Measurements from ENCODE around the gene PRAMEF4. TPM values are rescaled to one million over a fixed set of nuclear protein-coding genes. Genes with fewer than 3 reads are reported as not detected.
"Not testable (repeated sequence)": the region's sequence is repeated elsewhere in the genome, so short reads cannot be mapped to it uniquely, and the experiment has no call there.

PRAMEF4 gene
- total RNA-seq, 1 experiment from 2014 or later: not detected

- not testable (repeated sequence) for H3K36me3 ChIP-seq (ENCODE audit: insufficient read depth, low read length); H3K79me2 ChIP-seq (ENCODE audit: low read length); H3K27me3 ChIP-seq (ENCODE audit: low read length); H3K9me3 ChIP-seq (ENCODE audit: low read length); H3K4me2 ChIP-seq (ENCODE audit: low read depth, low read length, poor library complexity, severe bottlenecking); H3K27ac ChIP-seq (ENCODE audit: low read length); H3K4me1 ChIP-seq (ENCODE audit: low read length); DNase-seq; H3K4me3 ChIP-seq (ENCODE audit: low read length); H3K9ac ChIP-seq (ENCODE audit: low read length); H4K20me1 ChIP-seq (ENCODE audit: insufficient read depth, low read depth, low read length); H3K9me2 ChIP-seq (replicated peaks; ENCODE audit: insufficient read depth, low read length); H2AFZ ChIP-seq (ENCODE audit: low read length)
These were observed 22.7 kb downstream of the PRAMEF4 start for GRCh38 chr1:12863131-12863880.

GRCh38 chr1:12856786-12857185 lies 29.2 kb downstream of the PRAMEF4 start, which contains the start of gene PRAMEF2:
TSS of gene PRAMEF2 (plus strand) at chr1:12857086. CDS start at chr1:12859010, 1,924 bp downstream.
- not testable (repeated sequence) for H3K4me1 ChIP-seq (ENCODE audit: low read length); H3K4me3 ChIP-seq (ENCODE audit: low read length); H3K4me2 ChIP-seq (ENCODE audit: low read depth, low read length, poor library complexity, severe bottlenecking); H3K9me3 ChIP-seq (ENCODE audit: low read length); H3K27me3 ChIP-seq (ENCODE audit: low read length); H3K9ac ChIP-seq (ENCODE audit: low read length); H3K27ac ChIP-seq (ENCODE audit: low read length); H3K79me2 ChIP-seq (ENCODE audit: low read length); H2AFZ ChIP-seq (ENCODE audit: low read length); H3K9me2 ChIP-seq (replicated peaks; ENCODE audit: insufficient read depth, low read length); DNase-seq; H4K20me1 ChIP-seq (ENCODE audit: insufficient read depth, low read depth, low read length); H3K36me3 ChIP-seq (ENCODE audit: insufficient read depth, low read length)

GRCh38 chr1:12851779-12852178 lies 34.2 kb downstream of the PRAMEF4 start:
- H3K4me2 ChIP-seq (ENCODE audit: low read depth, low read length, poor library complexity, severe bottlenecking): no peak overlapping the region
- H2AFZ ChIP-seq (ENCODE audit: low read length): no peak overlapping the region
- no peak for DNase-seq

GRCh38 chr1:12848620-12849019 lies 37.4 kb downstream of the PRAMEF4 start, which contains the start of gene HNRNPCL1:
TSS of gene HNRNPCL1 (minus strand) at chr1:12848720. CDS start at chr1:12848289, 431 bp downstream.
- not testable (repeated sequence) for H3K9me3 ChIP-seq (ENCODE audit: low read length); H3K27me3 ChIP-seq (ENCODE audit: low read length); H3K4me1 ChIP-seq (ENCODE audit: low read length); H3K79me2 ChIP-seq (ENCODE audit: low read length); H3K9ac ChIP-seq (ENCODE audit: low read length); H3K4me2 ChIP-seq (ENCODE audit: low read depth, low read length, poor library complexity, severe bottlenecking); H3K4me3 ChIP-seq (ENCODE audit: low read length); H3K9me2 ChIP-seq (replicated peaks; ENCODE audit: insufficient read depth, low read length); DNase-seq; H4K20me1 ChIP-seq (ENCODE audit: insufficient read depth, low read depth, low read length); H3K27ac ChIP-seq (ENCODE audit: low read length); H3K36me3 ChIP-seq (ENCODE audit: insufficient read depth, low read length); H2AFZ ChIP-seq (ENCODE audit: low read length)

More at GRCh38 chr1:12851779-12852178, 34.2 kb downstream of the PRAMEF4 start:
- H3K4me1 ChIP-seq (ENCODE audit: low read length): no peaks in the 10 kb centered on the region
- no peaks in the 10 kb centered on the region for H3K79me2 ChIP-seq (ENCODE audit: low read length)
- no peak overlapping the region for H3K27ac ChIP-seq (ENCODE audit: low read length)
- no peaks in the 10 kb centered on the region for H3K9me3 ChIP-seq (ENCODE audit: low read length)
- no peaks in the 10 kb centered on the region for H3K36me3 ChIP-seq (ENCODE audit: insufficient read depth, low read length)
- no peaks in the 10 kb centered on the region for H3K9me2 ChIP-seq (replicated peaks; ENCODE audit: insufficient read depth, low read length)
- H3K27me3 ChIP-seq (ENCODE audit: low read length): no peaks in the 10 kb centered on the region
- H3K9ac ChIP-seq (ENCODE audit: low read length): no peak overlapping the region
- H3K4me3 ChIP-seq (ENCODE audit: low read length): no peak overlapping the region
- no peaks in the 10 kb centered on the region for H4K20me1 ChIP-seq (ENCODE audit: insufficient read depth, low read depth, low read length)

DNA sequence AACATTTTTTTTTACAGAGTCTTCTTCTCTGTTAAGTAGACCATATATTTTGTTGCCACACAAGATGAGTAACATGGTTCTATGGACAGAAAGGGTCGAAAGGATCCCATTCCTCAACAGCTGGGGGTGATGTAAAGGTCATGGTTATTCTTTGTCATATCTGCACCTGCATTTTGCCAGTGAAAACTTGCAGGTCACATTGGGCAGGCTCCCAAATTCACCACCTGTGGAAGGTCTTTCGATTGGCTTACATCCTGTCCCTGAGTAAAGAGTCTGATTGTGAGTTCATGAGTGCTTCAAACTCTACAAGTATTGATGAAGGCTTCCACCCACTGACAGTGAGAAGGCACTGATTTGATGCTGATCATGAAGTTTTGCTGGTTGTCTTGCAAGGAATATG lies 52.8 kb downstream of the PRAMEF4 start:
- not testable (repeated sequence) for H3K9me2 ChIP-seq (replicated peaks; ENCODE audit: insufficient read depth, low read length); H3K36me3 ChIP-seq (ENCODE audit: insufficient read depth, low read length); DNase-seq; H3K9me3 ChIP-seq (ENCODE audit: low read length); H3K4me3 ChIP-seq (ENCODE audit: low read length); H3K27ac ChIP-seq (ENCODE audit: low read length); H3K9ac ChIP-seq (ENCODE audit: low read length); H3K27me3 ChIP-seq (ENCODE audit: low read length); H2AFZ ChIP-seq (ENCODE audit: low read length); H3K79me2 ChIP-seq (ENCODE audit: low read length); H3K4me2 ChIP-seq (ENCODE audit: low read depth, low read length, poor library complexity, severe bottlenecking); H4K20me1 ChIP-seq (ENCODE audit: insufficient read depth, low read depth, low read length); H3K4me1 ChIP-seq (ENCODE audit: low read length)

GRCh38 chr1:12831310-12831709 lies 54.7 kb downstream of the PRAMEF4 start, which contains the start of gene PRAMEF11:
TSS of gene PRAMEF11 (minus strand) at chr1:12831410. CDS start at chr1:12828789, 2,621 bp downstream.
- H3K9me2 ChIP-seq (replicated peaks; ENCODE audit: insufficient read depth, low read length); H3K9ac ChIP-seq (ENCODE audit: low read length); H4K20me1 ChIP-seq (ENCODE audit: insufficient read depth, low read depth, low read length); H2AFZ ChIP-seq (ENCODE audit: low read length); H3K36me3 ChIP-seq (ENCODE audit: insufficient read depth, low read length); H3K9me3 ChIP-seq (ENCODE audit: low read length); H3K4me2 ChIP-seq (ENCODE audit: low read depth, low read length, poor library complexity, severe bottlenecking); H3K4me3 ChIP-seq (ENCODE audit: low read length); DNase-seq; H3K79me2 ChIP-seq (ENCODE audit: low read length); H3K27ac ChIP-seq (ENCODE audit: low read length); H3K4me1 ChIP-seq (ENCODE audit: low read length); H3K27me3 ChIP-seq (ENCODE audit: low read length): not testable (repeated sequence)

Small RNA genes lying within 50 kb of the gene (small RNA-seq; reads per million reads assigned to genes)
- not detected for gene RNU6-1072P

Other genes starting within 250 kb of the PRAMEF4 start
- not detected in 2 replicates for gene AADACL4, start 242.1 kb downstream of the PRAMEF4 start, total RNA-seq (2014; rRNA removed; shearing (Covaris generic); ENCODE audit: low replicate concordance)
- not detected in 2 replicates for gene AADACL3, start 170.1 kb downstream of the PRAMEF4 start, total RNA-seq (2014; rRNA removed; shearing (Covaris generic); ENCODE audit: low replicate concordance)
- gene CFAP107, start 140.0 kb downstream of the PRAMEF4 start, total RNA-seq (2014; rRNA removed; shearing (Covaris generic); ENCODE audit: low replicate concordance): not detected in 2 replicates
- not detected in 2 replicates for gene PRAMEF12, start 112.5 kb downstream of the PRAMEF4 start, total RNA-seq (2014; rRNA removed; shearing (Covaris generic); ENCODE audit: low replicate concordance)
- gene PRAMEF1, start 94.8 kb downstream of the PRAMEF4 start, total RNA-seq (2014; rRNA removed; shearing (Covaris generic); ENCODE audit: low replicate concordance): not detected in 2 replicates
- not detected in 2 replicates for gene PRAMEF11, start 54.8 kb downstream of the PRAMEF4 start, total RNA-seq (2014; rRNA removed; shearing (Covaris generic); ENCODE audit: low replicate concordance)
- gene HNRNPCL1, start 37.5 kb downstream of the PRAMEF4 start, total RNA-seq (2014; rRNA removed; shearing (Covaris generic); ENCODE audit: low replicate concordance): not detected in 2 replicates
- not detected in 2 replicates for gene PRAMEF2, start 29.1 kb downstream of the PRAMEF4 start, total RNA-seq (2014; rRNA removed; shearing (Covaris generic); ENCODE audit: low replicate concordance)
- not detected in 2 replicates for gene PRAMEF10, start 12.1 kb upstream of the PRAMEF4 start, total RNA-seq (2014; rRNA removed; shearing (Covaris generic); ENCODE audit: low replicate concordance)
- not detected in 2 replicates for gene PRAMEF7, start 30.4 kb upstream of the PRAMEF4 start, total RNA-seq (2014; rRNA removed; shearing (Covaris generic); ENCODE audit: low replicate concordance)
- gene PRAMEF6, start 61.4 kb upstream of the PRAMEF4 start, total RNA-seq (2014; rRNA removed; shearing (Covaris generic); ENCODE audit: low replicate concordance): not detected in 2 replicates
- not detected in 2 replicates for gene PRAMEF27, start 170.4 kb upstream of the PRAMEF4 start, total RNA-seq (2014; rRNA removed; shearing (Covaris generic); ENCODE audit: low replicate concordance)
- gene HNRNPCL3, start 174.6 kb upstream of the PRAMEF4 start, total RNA-seq (2014; rRNA removed; shearing (Covaris generic); ENCODE audit: low replicate concordance): not detected in 2 replicates
- gene PRAMEF25, start 184.6 kb upstream of the PRAMEF4 start, total RNA-seq (2014; rRNA removed; shearing (Covaris generic); ENCODE audit: low replicate concordance): not detected in 2 replicates
- not detected in 2 replicates for gene HNRNPCL2, start 230.7 kb upstream of the PRAMEF4 start, total RNA-seq (2014; rRNA removed; shearing (Covaris generic); ENCODE audit: low replicate concordance)